GM12864 (cell line): Measurements from ENCODE around the gene MIEN1.
A peak's percentile ranks its signal among the peaks of the same experiment; 100 is the strongest.
"Not testable (repeated sequence)": the region's sequence is repeated elsewhere in the genome, so short reads cannot be mapped to it uniquely, and the experiment has no call there.

Source experiments
- DNase-seq: peaks from one replicate; pipeline ENCODE4 v3.0.0-alpha.2; 2011; ENCODE audit warnings: low read depth
- H3K4me3 ChIP-seq: 2 replicates; pipeline ENCODE4 v1.5.1; 2011; ENCODE audit warnings: mild to moderate bottlenecking, low read depth, low read length, control low read depth
- CTCF ChIP-seq: IDR thresholded peaks from 2 replicates; pipeline ENCODE4 v1.5.1; 2011; ENCODE audit warnings: low read depth, mild to moderate bottlenecking, moderate library complexity, low read length, control low read depth, inconsistent platforms; ENCODE audit errors: missing control alignments

Gene MIEN1

GRCh38 chr17:39703913-39704312, 26.4 kb downstream of the MIEN1 start:
- H3K4me3 ChIP-seq, result no peak overlapping the region
- no peak for TF ChIP-seq CTCF
- DNase-seq, result no peak

- TF ChIP-seq CTCF, result no peak
- H3K4me3 ChIP-seq, result no peak overlapping the region
- peak; percentile 16 for DNase-seq
Measured at GRCh38 chr17:39702901-39703893, 27.1 kb downstream of the MIEN1 start.

- no peak overlapping the region for H3K4me3 ChIP-seq
- DNase-seq, result no peak
- TF ChIP-seq CTCF, result no peak
Measured at GRCh38 chr17:39701784-39702422, 28.4 kb downstream of the MIEN1 start.

GRCh38 chr17:39701012-39701783, 29.1 kb downstream of the MIEN1 start:
- H3K4me3 ChIP-seq, result no peak overlapping the region
- no peak for DNase-seq
- no peak for TF ChIP-seq CTCF

- H3K4me3 ChIP-seq, result no peak overlapping the region
- DNase-seq, result no peak
- no peak for TF ChIP-seq CTCF
Measured at GRCh38 chr17:39700148-39700987, 30.0 kb downstream of the MIEN1 start.

- no peak for TF ChIP-seq CTCF
- H3K4me3 ChIP-seq, result no peak within 1 kb of the TSS
- DNase-seq, result no peak
Measured at GRCh38 chr17:39699818-39700147, 30.5 kb downstream of the MIEN1 start, which contains the start of gene ERBB2. TSS of gene ERBB2 (plus strand) at chr17:39700064. CDS start at chr17:39700239, 175 bp downstream.

GRCh38 chr17:39699157-39699817, 31.0 kb downstream of the MIEN1 start:
- H3K4me3 ChIP-seq, DNase-seq: not testable (repeated sequence)
